SU-DHL-6 (cell line): ENCODE data around the gene P2RY8.

Source experiments
- CTCF ChIP-seq: fragments of 200-600 bp; sonication (generic); IDR thresholded peaks from one replicate; pipeline ENCODE4 v1.5.1; 2017; ENCODE audit warnings: antibody characterized with exemption, mild to moderate bottlenecking, low read length, moderate library complexity; ENCODE audit not compliant: insufficient read depth, poor library complexity, severe bottlenecking
- EZH2phosphoT487 ChIP-seq: fragments of 200-600 bp; sonication (generic), shearing (Covaris generic); conservative IDR thresholded peaks from 2 replicates; pipeline ENCODE4 v1.6.1; 2018; ENCODE audit warnings: mild to moderate bottlenecking, antibody characterized with exemption, low read length, moderate library complexity, mixed read lengths

- TF ChIP-seq CTCF (no peak), EZH2phosphoT487 (no peak)
Observed at GRCh38 chrX:1451251-1451660, 85.7 kb downstream of the P2RY8 start.
